Hepatic stellate cell (primary cell): Measurements from ENCODE around the gene G6PC2.
"Not testable (repeated sequence)": the region's sequence is repeated elsewhere in the genome, so short reads cannot be mapped to it uniquely, and the experiment has no call there.

Experiments used
- DNase-seq: peaks from one replicate; pipeline ENCODE4 v3.0.0; 2011; ENCODE audit warnings: low spot score

The G6PC2 gene

GRCh38 chr2:168901003-168901402 is at the start of gene G6PC2:
Gene G6PC2 (plus strand): TSS chr2:168901291. CDS start chr2:168901332, 41 bp downstream.
- no peak for DNase-seq

GRCh38 chr2:168851674-168852320 is 49.3 kb upstream of the G6PC2 start:
- peak; percentile 13 for DNase-seq

DNA sequence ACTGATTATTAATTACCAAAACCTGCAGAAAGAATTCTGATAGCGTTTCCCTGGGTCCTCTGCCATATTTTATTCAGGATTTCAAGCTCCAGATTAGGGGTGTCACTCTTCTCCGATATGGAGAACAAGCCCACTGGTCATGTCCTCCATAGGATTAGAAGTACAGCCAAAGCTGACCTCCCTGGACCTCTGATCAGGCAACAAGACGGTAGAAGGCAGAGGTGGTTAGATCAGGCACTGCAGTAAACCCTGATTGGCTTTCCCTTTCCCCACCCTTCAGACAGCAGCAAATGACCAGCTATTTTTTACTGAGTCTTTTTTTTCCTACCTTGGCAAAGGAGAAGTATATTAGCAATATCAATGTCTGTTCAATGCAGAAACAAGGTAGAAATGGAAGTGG is 48.6 kb upstream of the G6PC2 start:
- DNase-seq, result no peak

DNA sequence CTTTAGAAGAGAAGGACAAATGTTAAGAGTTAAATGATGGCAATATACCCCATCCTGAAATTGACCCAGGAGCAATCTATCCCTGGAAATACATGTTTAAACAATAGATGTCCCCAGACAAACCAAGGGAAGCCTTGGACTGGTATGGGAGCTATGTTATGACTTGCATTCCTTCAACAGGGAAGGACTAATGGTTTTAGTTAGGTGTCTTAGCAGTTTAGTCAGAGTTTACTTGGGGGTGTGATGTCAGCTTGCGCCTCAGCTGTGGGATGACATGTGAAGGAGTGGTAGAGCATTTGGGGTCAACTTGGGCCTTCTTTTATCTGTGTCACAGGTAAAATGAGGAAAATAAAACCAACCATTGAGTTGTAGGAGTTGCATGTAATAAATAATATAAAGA is 47.6 kb upstream of the G6PC2 start:
- DNase-seq, result no peak

GRCh38 chr2:168854651-168855050 is 46.4 kb upstream of the G6PC2 start:
- DNase-seq, result no peak

DNA sequence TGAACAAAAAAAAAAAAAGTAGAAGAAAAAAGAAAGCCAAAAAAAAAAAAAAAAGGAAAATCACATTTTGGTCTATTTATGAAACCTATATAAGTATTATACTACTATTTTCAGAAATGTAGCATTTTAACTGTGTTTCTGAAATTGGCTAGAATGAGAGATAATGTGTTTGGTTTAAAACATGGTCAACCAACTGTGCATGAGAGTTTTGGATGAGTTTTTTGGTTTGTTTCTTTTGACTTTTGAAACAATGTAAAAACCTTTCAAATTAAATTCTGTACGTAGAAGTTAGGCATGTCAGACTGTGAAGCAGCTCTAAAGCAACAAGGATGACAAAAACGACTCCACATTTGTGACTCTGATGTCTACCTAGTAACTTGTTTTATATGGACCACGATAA is 45.5 kb upstream of the G6PC2 start:
- DNase-seq, result no peak

DNA sequence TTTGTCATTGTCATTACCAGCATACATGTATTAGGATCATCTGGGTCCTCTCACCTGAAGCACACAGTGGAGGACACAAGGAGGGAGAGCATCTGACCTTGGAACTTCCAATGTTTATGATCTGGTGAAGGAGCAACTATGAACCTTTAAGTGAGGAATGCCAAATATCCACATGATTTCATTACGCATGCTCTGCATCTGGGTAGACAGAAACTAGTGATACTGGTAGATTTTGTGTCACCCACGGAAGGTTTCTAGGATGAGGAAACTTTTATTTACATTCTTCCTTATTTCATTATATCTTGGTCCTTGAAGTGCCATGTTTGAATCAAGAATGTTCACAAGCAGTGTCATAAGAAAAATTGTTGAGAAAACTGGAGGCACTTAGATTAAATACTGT is 42.9 kb upstream of the G6PC2 start:
- no peak for DNase-seq

DNA sequence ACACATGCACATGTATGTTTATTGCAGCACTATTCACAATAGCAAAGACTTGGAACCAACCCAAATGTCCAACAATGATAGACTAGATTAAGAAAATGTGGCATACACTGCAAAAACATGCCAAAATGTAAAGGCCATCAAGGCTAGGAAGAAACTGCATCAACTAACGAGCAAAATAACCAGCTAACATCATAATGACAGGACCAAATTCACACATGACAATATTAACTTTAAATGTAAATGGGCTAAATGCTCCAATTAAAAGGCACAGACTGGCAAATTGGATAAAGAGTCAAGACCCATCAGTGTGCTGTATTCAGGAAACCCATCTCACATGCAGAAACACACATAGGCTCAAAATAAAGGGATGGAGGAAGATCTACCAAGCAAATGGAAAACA is 33.9 kb upstream of the G6PC2 start:
- DNase-seq, result not testable (repeated sequence)

- not testable (repeated sequence) for DNase-seq
Observed at GRCh38 chr2:168870369-168870768, 30.7 kb upstream of the G6PC2 start.

GRCh38 chr2:168870824-168871223 is 30.3 kb upstream of the G6PC2 start:
- DNase-seq, result not testable (repeated sequence)

GRCh38 chr2:168874368-168875054 is 26.6 kb upstream of the G6PC2 start:
- DNase-seq, result no peak

DNA sequence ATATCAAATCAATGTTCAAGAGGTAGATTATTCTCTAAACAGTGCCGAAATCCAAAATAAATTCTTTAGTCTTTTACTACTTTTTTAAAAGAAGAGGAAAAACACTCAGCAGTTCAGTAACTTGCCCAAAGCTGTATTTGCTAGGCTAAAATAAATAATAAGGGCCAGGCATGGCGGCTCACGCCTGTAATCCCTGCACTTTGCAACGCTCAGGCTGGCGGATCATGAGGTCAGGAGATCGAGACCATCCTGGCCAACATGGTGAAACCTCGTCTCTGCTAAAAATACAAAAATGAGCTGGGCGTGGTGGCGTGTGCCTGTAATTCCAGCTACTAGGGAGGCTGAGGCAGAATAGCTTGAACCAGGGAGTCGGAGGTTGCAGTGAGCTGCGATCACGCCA is 18.9 kb upstream of the G6PC2 start:
- DNase-seq, result not testable (repeated sequence)

- no peak for DNase-seq
Observed at GRCh38 chr2:168884975-168885374, 16.1 kb upstream of the G6PC2 start.

GRCh38 chr2:168889635-168890005 is 11.5 kb upstream of the G6PC2 start:
- DNase-seq, result no peak

GRCh38 chr2:168890006-168890782 is 10.9 kb upstream of the G6PC2 start, which contains the start of gene SPC25:
Gene SPC25 (minus strand): TSS chr2:168890430. CDS start chr2:168889519, 911 bp downstream.
- DNase-seq, result peak; percentile 96

DNA sequence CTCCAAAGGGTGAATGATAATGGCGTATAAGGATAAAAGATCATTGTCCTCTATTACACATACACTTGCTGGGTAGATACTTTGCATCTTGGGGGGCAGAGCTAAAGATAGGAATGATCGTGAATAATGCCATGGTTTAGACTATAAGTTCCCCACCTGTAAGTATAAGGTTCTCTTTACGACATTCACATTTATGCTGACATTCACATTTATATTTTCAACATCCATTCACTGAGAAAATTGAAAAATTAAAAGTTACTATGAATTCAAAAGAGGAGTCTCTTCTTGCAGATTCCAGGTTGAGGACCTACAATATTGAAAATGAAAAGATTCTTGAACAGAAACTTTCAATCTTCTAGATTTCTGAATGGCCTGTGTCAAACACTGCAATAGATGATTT is 8.8 kb upstream of the G6PC2 start:
- DNase-seq, result no peak

DNA sequence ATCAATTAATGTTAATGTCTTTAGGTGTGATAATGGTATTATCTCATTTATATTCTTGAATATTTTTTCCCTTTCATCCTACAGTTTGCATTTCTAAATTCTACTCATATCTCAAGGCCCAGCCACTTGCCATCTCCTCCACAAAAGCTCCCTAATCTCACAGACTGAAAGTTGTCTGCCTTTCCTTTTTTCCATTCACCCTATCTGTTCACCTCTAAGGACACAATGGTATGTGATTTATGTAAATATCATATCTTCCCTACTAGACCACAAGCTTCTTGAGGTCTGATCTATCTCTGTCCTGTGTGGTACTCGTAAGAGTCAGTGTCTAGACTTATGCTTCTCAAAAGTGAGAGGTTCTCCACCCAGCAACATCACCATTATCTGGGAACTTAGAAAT is 7.0 kb upstream of the G6PC2 start:
- DNase-seq, result no peak

- DNase-seq, result no peak
Observed at GRCh38 chr2:168894720-168895119, 6.4 kb upstream of the G6PC2 start.

DNA sequence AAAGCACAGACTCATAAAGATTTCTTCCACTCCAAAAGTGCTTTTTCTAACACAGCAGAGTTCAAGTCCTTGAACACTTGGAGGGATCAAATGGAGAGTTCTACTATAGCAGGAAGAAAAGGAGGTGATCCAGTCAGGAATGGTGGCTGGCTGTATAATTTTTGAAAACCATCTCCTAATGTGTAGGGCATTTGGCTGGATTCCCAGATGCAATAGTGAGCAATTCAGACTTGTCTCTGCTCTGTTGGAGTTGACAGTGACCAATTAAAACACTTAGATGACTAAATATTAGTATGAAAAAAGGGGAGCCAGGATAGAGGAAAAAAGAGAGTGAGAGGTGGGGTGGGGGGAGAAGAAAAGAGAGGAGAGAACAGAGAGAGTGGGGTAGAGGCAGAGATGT is 5.3 kb upstream of the G6PC2 start:
- DNase-seq, result no peak

DNA sequence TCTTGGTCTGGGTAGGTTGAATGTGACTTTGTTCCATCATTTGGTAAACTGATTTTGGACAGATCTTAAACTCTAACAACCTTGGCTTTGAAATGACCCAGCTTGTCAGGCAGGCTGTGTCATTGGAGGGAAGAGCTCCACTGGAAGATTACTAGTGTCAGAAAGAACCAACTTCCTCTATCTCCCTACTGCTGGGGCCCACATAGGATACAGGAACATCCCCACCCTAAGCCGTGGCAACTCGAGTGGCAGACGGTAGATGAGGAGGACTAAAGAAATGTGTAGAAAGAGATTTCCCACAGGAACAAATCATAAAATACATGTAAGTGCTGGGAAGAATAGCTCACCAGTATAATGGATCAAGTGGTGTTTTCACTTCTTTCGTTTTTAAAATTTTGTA is 4.3 kb upstream of the G6PC2 start:
- DNase-seq, result no peak

GRCh38 chr2:168897449-168897848 is 3.6 kb upstream of the G6PC2 start:
- no peak for DNase-seq

GRCh38 chr2:168903888-168904287 is 2.8 kb downstream of the G6PC2 start:
- no peak for DNase-seq

GRCh38 chr2:168904358-168904757 is 3.3 kb downstream of the G6PC2 start:
- DNase-seq, result no peak
